SK-N-MC (cell line): ENCODE measurements around the gene KBTBD7.

ENCODE experiments used
- EZH2 ChIP-seq: fragments of 200-600 bp; sonication (generic); IDR thresholded peaks from one replicate; pipeline ENCODE4 v1.6.1; 2017; ENCODE audit warnings: antibody characterized with exemption
- FOXP2 ChIP-seq: optimal IDR thresholded peaks from 2 replicates; pipeline ENCODE3; 2011; ENCODE audit warnings: mild to moderate bottlenecking, moderate library complexity; ENCODE audit not compliant: insufficient read depth; ENCODE audit errors: extremely low read length, control extremely low read depth
- POLR2AphosphoS5 ChIP-seq: IDR thresholded peaks from 2 replicates; pipeline ENCODE4 v1.6.1; 2012; ENCODE audit warnings: mild to moderate bottlenecking, low read depth, low read length, borderline replicate concordance

DNA sequence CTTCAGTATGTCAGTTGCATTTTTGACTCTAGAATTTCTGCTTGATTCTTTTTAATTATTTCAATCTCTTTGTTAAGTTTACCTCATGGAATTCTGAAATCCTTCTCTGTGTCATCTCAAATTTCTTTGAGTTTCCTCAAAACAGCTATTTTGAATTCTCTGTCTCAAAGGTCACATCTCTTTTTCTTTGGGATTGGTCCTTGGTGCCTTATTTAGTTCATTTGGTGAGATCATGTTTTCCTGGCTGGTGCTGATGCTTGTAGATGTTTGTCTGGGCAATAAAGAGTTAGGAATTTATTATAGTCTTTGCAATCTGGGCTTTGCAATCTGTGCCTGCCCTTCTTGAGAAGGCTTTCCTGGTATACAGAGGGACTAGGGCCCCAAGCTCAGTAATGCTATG is 18.5 kb upstream of the KBTBD7 start:
- TF ChIP-seq EZH2: no peak
- TF ChIP-seq POLR2AphosphoS5: no peak
- TF ChIP-seq FOXP2: no peak
